NCI-H526 (cell line): Measurements from ENCODE around the gene PRKCZ.

Experiments
- DNase-seq, 2 experiments: peaks; one replicate each; lab custom pipeline; 2025; lab: John Stamatoyannopoulos, UW

PRKCZ gene

DNA sequence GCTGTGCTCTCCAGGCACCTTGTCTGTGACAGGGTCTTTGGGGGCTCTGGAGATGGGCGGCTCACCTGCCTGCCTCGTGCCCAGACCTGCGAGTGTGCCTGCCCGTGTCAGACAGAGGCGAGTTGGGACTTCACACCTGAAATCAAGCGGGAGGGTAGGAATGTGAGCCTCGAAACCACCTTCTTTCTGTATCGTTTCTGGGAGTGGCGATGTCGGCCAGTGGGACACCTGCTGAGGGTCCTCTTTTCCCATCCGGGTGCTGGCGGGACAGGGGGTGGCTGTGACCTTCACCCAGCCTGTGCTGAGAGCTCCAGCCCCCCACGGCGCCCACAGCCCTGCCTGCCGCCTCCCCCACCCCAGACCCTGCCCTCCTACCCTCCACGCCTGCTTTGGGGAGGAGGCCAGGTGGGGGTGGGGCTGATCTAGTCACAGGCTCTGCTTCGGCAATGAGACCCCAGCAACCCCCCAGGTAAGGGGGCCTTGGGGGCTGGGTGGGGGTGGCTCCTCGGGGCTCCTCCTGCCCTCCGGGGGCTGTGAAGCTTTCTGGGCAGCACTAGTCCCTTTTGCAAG is 160.0 kb downstream of the PRKCZ start:
- DNase-seq = no peak

GRCh38 chr1:2210786-2211185 is 160.6 kb downstream of the PRKCZ start:
- DNase-seq = no peak

- DNase-seq = no peak
These were observed 162.0 kb downstream of the PRKCZ start for GRCh38 chr1:2212274-2212531.

- DNase-seq = peak in 1 of 2 experiments; percentile 46
These were observed 162.6 kb downstream of the PRKCZ start for GRCh38 chr1:2212532-2213491.

GRCh38 chr1:2213576-2214505 is 163.6 kb downstream of the PRKCZ start:
- no peak for DNase-seq

DNA sequence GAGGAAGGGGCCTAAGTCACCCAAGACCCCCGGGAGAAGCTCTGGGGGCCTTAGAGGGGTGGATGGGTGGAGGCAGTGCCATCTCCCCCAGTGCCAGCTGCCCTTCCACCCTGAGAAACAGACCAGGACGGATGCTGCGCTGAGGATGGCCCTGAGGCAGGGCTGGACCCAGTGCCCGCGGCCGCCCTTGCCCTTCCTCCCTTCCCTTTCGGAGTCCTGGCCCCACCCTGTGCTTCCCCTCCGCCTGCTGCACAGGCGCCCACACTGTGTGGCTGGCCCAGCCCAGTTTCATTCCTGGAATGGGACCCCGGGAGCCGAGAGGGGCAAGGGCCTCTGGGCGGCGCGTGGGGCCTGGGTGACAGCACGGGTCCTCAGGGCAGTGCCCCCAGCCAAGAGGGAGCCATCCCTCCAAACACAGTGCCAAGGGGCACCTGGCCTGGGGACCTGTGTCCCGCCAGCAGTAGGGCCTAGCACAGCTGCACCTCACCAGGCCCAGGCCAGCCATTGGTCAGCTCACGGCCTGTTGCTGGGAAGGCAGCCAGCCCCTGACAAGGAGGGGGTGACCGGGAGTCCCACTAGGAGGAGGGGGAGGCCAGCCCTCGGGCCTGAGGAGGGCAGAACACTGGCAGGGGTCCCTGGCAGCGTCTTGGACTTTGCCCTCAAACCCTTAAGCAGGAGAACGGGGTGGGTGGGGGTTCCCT is 164.5 kb downstream of the PRKCZ start:
- DNase-seq = no peak

DNA sequence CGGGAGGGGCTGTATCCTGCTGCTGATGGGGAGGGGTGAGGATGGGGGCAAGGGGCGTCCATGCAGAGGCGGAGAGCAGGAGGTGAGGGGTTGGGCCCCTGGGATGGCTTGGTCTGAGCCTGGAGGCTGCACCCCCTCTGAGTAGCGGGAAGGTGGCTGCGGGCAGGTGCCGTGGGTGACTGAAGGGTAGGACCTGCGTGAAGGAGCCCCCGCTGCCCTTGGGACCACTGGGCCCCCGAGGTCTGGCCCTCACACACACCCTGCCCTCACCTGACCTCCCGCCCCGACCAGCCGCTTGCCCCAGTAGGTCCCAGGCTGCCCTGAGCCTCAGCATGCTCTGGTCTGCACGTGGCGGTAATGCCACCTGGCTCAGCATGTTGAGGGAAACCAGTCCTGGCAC is 165.1 kb downstream of the PRKCZ start:
- DNase-seq = no peak

- DNase-seq = no peak
These were observed 165.9 kb downstream of the PRKCZ start for GRCh38 chr1:2215909-2216766.

DNA sequence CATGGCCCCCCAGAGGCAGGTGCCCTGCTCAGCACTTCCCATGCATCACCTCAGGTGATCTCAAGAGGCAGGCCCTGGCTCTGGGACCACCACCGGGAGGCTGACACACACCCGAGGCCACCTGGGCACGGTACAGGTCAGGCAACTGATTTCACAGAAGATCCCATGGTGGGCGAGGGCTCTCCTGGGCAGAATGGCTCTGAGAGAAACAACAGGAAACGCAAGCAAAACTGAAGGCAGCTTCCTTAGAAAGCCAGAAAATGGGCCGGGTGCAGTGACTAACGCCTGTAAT is 166.5 kb downstream of the PRKCZ start:
- DNase-seq = no peak

GRCh38 chr1:2221271-2221670 is 171.1 kb downstream of the PRKCZ start:
- no peak for DNase-seq

DNA sequence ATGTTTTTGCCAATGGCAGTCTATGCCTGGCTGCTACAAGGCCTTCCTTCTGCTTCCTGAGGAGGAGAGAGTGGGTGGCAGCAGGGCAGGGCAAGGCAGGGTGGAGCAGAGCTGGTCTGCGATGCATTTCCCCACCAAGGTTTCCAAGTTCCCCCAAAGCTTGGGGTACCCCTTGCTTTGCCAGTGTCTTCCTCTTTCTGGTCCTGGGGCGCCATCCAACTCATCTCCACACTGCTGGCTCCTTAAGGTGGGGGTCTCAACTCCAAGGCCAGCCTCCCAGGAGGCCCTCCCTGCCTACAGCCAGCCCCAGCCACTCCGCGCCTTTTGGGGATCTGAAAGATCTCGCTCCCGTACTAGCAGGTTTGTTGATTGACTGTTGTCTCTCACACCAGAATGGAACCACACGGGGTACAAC is 174.0 kb downstream of the PRKCZ start:
- no peak for DNase-seq

GRCh38 chr1:2224631-2225428 is 174.6 kb downstream of the PRKCZ start:
- no peak for DNase-seq

GRCh38 chr1:2226525-2227345 is 176.5 kb downstream of the PRKCZ start:
- DNase-seq = no peak

- DNase-seq = peak; percentile 74 to 98
These were observed 177.3 kb downstream of the PRKCZ start for GRCh38 chr1:2227346-2228156.

- no peak for DNase-seq
These were observed 178.0 kb downstream of the PRKCZ start, which contains the start of gene SKI for GRCh38 chr1:2228157-2228594. Gene SKI, plus strand, starts transcription at chr1:2228319. Its CDS starts 448 bp downstream, at chr1:2228767.

- peak in 1 of 2 experiments; percentile 63 for DNase-seq
These were observed 178.5 kb downstream of the PRKCZ start for GRCh38 chr1:2228694-2229036.

- DNase-seq = peak; percentile 28 to 68
These were observed 179.0 kb downstream of the PRKCZ start for GRCh38 chr1:2229037-2229864.
